ENCODE results near the gene MRPS18B.
A peak's percentile ranks its signal among the peaks of the same experiment; 100 is the strongest.
"Not testable (repeated sequence)": the region's sequence is repeated elsewhere in the genome, so short reads cannot be mapped to it uniquely, and the experiment has no call there.

The MRPS18B gene

DNA sequence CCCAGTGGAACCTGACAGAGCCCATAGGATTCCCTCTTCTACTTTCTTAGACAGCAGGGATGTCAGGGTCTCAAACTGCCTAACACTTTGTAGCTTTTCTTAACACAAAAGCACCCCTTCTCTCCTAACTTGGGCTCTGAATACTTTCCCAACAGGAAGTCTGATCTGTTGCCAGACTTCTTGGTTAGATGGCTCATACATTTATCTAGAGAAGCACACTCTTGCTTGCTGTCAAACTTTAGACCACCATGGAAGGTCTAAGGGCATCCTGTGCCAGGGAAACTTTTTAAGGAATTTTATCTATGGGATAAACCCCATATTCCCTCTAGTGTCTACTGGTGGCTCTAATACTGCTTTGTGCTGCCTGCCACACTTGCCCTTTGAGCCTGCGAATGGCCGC, 26.0 kb downstream of the MRPS18B start:
- no peak for DNase-seq (ENCODE audit: low spot score)

DNA sequence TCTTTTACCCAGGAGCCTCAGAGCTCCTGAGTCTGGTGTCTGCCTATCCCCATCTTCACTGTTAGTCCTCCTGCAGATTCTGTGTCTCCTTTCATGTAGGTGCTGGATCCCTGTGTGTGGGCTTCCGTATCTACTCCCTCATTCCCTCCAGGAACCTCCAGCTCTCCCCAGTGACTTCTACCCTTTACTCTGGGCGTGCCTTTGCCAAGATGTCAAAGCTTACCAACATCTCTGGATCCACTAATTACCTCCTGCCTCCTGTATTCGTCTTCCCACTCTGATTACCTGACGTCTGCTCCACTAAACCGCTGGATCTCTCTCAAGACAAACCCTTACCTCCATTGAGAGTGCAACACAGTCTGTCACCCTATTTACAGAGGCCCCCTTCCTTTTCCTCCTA, 27.1 kb downstream of the MRPS18B start:
- DNase-seq (ENCODE audit: low spot score): no peak

DNA sequence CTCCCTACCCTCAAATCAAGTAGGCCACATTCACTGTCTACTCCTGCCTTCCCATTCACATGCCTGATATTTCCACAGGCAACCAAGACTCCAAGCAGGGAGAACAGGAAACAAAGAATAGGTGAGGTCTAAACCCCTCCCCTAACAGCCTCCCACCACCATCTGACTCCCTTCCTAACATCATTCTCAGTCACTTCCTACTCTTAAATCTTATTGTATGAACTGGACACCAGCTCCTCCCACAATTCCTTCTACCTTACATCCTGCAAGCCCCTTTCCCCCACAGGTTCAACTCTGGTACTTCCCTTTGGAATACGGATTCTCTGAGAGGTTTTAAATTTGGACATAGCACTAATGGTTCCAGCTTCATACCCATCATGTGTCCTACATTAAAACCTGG, 28.3 kb downstream of the MRPS18B start:
- no peak for DNase-seq (ENCODE audit: low spot score)

DNA sequence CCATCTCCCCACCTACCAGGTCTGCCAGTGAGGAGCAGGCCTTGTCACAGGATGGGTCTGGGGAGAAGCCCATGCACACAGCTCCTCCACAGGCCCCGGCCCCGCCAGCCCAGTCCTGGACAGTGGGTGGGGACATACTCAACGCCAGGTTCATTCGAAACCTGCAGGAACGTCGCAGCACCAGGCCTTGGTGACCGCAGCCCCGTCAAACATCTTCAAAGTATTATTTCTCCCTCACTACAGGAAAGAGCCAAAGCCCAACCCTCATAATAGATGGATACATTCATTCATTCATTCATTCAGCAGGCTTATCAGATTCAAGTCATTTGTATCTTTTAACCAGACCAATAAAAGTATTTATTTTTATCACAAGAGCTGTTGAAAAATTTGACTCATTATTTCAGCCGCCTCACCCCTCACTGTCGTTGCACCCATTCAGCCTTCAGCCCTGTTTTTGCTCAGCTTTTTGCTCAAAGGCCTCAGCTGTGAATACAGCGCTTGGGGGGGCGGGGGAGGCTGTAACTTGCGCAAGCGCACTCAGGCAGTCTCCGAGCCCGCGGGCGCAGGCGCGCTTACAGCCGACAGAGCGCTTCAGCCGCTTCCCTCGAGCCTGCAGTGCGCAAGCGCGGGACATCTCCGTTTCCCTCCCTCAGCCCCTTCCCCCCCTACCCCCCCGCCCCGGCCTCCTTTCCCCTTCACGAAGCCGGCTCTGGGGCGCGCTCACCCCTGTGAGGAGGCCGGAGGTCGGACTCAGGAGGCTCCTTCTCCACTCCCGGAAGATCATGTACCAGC, 29.0 kb downstream of the MRPS18B start, which contains the start of gene C6orf136:
C6orf136 (plus strand) TSS at position 684 of the 792 bp plus-strand sequence; CDS start at position 783, 99 bp downstream.
- peak; percentile 95 for DNase-seq (ENCODE audit: low spot score)

DNA sequence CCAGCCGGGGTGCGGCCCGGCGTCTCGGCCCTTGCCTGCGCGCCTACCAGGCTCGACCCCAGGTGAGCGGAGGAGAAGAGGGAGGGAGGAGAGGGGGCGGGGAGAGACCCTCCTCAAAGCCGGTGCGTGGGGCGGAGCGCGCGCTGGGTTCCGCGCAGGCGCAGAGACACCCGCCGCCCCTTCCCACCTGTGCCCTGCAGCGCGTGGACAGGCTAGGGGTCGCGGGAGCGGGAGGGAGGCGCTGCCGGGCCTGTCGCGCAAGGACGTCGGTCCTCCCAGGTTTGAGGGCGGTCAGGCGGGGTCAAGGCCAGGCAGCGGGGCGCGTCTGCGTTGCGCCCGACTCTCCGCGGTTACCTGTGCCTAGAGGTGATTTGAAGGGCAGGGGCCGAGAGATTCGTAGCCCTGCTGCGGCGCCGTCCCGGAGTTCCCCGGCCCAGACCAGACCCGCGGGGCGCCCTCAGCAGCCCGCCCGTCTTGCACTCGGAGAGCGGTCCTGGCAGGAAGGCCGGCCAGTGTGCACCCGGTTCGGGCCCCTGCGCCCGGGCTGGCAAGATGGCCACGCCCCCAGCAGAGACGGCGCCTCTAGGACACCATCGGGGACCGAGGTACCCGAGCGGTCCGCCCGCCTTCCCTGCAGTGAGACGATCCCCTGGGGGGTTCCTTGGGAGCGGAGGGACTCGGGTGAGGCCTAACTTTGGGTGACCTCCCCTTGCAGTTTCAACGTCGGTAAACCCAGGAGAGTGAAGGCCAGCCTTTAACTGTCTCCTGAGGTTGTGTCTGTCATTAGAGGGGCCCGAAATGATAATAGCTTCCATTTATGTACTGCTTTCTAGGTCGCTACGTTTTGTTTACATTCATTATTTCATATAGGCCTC, 29.8 kb downstream of the MRPS18B start:
- DNase-seq (ENCODE audit: low spot score): peak; percentile 61

DNA sequence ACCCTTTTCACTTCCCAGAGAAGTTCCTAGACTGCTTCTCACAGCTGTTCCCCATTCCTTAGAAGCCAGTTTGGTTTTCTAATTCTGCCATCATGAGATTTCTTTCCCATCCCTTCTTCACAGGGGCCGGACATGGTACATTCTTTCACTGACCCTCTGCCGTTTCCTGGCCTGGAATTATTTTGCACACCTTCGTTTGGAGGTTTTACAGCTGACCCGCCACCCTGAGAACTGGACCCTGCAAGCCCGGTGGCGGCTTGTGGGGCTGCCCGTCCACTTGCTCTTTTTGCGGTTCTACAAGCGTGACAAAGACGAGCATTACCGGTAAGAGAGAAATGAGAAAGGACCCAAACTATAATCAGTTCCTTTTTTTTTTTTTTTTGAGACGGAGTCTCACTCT, 33.5 kb downstream of the MRPS18B start:
- DNase-seq (ENCODE audit: low spot score): no peak

DNA sequence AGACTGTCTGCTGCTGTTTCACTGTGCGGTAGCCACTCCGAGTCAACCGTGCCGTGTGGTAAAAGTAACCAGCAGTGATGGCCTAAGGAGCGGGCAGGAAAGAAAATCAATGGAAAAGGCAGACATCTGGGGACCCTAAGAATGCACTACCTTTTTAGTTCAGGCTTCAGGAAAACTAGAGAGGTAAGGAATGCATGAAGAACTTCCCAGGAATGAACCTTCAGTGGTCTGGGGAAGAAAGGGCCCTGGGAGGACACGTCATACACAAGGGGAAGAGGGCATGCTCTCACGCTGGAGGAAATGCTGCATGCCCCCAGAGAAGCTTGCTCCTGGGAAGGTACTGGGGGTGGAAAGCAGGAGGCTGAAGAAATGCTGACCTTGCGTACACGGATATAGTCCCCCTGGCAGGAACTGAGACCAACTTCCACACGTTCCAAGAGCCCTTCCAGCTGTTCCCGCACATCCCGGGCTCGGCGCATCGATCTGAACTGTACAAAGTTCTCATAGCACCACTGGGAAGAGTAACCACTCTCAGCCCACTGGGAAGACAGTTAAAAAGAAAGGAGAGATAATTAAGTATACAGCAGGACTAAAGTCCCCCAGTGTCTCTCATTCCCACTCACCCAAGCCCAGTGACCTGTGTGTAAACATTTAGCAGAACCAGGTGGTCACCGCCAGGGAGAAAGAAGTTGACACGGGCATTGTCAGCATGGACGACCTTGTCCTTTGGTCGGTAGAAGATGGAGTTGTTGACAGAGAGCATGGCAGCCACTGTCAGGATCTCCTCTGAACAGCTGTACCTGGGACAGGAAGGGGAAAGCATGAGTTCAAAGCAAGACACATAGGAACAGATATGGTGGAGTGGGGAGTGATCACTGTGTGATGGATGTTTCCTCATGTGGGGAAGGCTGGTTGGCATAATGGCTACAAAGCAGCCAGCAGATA, 37.4 kb downstream of the MRPS18B start:
- no peak for DNase-seq (ENCODE audit: low spot score)

DNA sequence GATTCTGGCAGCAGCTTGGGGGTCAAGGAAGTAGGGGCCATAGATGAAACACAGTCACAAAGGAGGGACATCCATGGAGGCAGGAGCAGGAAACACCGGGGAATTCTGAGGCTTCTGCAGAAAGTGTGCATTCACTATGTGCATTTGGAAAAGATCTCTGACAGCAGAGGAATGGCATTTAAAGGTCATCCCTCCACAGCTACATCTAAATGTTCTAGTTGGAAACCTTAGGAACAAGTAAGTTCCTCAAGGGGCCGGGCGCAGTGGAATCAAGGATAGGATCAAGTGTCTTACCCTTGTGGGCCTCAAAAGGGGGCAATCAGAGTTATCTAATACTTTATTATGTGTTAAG, 38.1 kb downstream of the MRPS18B start:
- DNase-seq (ENCODE audit: low spot score): no peak

DNA sequence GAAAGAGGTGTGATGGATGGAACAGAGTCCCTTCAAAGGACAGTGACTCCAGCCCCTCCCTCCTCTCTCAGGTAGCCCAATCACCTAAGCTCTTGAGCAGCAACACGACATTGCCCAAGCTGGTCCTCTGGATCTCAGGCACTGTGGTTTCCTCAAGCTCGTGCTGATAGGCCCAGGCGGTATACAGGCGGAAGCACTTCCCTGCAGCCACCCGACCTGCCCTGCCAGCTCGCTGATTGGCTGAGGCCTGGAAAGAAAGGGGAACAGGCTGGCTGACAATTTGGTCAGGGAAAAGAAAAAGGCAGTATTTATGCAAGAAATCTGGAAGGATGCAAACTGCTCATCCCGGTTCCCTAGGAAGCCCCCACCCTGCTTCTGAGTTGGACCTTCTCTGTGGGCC, 38.9 kb downstream of the MRPS18B start:
- no peak for DNase-seq (ENCODE audit: low spot score)

DNA sequence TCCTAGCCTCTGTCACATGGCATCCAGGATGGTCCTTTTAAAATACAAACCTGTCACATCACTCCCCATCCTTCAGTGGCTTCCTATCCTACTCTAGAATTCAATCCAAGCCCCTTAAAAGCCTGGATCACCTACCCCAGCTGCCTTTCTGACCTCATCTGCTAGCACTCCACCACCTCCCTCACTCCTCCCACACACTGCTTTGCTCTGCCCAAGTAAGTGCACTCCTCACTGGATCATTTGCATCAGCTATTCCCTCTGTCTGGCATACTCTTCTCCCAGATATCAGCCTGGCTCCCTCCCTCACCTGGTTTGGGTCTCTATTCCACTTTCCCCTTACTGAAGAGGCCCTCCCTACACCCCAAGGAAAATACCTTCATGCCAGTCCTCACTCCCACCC, 39.8 kb downstream of the MRPS18B start:
- DNase-seq (ENCODE audit: low spot score): no peak

DNA sequence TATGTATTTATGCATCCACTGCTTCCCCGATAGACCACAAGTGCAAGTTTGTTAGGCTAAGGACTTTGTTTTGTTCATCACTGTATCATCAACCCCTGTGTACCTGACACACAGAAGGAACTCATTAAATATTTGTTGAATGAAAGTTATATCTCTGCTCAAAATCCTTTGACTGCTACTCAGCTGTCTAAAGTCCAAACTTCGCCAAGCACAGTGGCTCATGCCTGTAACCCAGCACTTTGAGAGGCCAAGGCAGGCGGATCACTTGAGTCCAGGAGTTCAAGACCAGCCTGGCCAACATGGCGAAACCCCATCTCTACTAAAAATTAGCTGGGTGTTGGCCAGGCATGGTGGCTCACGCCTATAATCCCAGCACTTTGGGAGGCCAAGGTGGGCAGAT, 40.3 kb downstream of the MRPS18B start:
- DNase-seq (ENCODE audit: low spot score): not testable (repeated sequence)

DNA sequence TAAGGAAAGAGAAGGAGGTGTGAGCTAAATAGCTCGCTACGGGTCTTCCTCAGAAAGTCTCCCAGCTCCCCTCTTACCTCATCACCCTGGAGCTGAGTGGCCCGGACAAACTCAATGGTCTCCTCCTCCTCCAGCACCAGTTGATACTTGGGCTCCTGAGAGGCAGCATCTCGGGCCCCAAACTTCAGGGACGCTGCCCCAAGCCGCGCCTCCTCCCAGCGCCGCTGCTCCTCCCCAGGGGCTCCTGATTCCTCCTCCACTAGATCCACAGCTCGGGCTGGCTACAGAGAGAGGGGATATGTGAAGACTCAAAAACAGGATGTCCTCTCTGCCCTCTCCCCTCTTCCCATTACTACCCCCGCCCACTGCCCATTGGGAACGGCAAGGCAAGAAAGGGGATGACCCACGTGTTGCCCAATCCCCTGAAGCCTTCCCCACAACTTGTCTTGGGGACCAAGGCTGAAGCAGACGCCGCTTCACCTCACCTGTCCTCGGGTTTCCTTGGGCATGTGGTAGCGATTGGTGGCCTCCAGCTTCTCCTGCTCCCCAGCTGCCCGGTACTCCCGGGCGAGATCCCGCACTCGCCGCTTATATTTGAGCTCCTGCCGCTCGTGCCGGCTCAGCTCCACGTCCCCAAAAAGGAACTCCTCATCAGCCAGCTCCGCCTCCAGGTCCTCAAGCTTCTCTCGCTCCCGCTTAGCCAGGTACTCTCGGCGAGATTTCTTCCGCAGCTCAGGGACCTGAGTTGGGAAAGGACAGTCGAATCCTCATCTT, 47.5 kb downstream of the MRPS18B start:
- no peak for DNase-seq (ENCODE audit: low spot score)

DNA sequence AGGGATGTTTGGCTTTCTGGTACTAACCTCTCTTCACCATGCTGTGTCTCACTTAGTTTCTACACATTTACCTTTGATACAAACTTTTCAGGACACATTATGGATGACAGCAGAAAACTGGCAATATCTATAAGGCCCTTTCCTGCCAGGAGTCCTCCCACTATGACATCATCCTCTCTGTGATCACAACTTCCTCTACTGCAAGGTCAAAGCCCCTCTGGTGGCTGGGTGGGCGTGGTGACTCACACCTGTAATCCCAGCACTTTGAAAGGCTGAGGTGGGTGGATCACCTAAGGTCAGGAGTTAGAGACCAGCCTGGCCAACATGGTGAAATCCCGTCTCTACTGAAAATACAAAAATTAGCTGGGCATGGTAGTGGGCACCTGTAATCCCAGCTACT, 48.7 kb downstream of the MRPS18B start:
- not testable (repeated sequence) for DNase-seq (ENCODE audit: low spot score)

DNA sequence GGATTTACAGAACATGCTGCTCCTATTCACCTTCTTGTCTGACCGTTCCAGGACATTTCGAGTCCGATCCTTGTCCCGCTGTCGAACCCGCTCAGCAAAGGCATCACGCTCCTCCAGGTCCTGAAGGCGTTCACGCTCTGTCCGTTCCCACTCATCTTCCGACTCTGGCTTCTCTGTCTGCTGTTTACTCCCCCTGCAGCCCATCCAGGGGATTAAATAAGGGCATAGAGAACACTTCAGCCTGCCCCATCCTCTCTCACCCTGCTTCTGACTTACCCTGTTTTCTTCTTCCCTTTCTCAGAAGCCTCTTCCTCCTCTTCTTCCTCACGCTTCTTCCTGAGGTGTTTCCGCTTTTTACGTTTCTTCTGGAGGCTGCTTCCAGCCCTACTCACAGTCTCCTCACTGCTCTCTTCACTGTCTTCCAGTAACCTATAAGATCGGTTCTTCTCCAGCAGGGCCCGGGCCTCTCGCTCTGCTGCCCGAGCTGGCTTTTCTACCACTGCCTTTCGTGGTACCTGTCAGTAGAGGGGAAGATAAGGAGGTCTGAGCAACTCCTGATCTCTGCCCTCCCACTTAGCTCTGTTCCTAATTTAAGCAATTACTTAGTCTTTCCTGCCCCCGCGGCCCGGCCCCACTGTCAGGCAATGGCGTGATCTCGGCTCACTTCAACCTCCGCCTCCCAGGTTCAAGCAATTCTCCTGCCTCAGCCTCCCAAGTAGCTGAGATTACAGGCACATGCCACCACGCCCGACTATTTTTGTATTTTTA, 53.3 kb downstream of the MRPS18B start:
- no peak for DNase-seq (ENCODE audit: low spot score)

DNA sequence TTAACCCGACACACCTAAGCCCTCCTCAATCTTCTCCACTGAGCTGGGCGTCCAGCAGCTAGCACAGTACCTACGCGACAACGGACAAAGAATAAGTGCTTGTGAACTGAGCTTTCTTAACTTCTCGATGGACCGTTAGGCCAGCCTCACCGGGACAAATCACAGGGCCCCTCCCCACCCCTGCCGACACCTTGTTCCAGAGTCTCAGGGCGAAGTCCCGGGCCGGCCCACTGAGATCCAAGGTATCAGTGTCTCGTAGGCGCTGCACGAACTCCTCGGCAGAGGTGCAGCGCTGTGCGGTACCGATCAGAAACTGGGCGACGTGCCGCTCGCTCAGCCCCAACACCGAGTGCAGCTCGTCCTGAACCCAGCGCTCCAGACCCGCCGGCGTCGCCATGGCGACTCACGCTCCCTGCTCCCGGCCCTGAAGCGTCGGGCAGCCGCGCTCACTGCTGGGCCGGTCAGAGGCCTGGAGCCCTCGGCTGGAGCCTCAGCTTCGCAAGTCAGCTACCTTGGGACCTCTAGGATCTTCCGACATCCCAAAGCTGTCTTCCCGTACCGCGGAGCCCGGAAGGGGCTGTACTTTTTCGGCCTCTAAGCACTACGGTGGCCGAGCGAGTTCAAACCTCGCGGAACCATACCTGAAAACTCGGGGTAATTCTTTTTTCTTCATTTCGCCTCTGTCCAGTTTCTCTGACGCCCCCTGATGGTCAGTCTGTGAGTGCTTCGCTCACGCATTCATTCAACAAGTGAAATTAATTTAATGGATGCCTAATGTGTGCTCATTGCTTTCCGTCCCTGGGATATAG, 55.0 kb downstream of the MRPS18B start, which contains the start of gene DHX16:
DHX16 (minus strand) TSS at position 562 of the 809 bp plus-strand sequence; CDS start at position 397, 165 bp downstream.
- peak; percentile 90 for DNase-seq (ENCODE audit: low spot score)
